Effector memory CD8-positive, alpha-beta T cell (primary cell): Measurements from ENCODE around the gene RNF39.
"Not testable (repeated sequence)": the region's sequence is repeated elsewhere in the genome, so short reads cannot be mapped to it uniquely, and the experiment has no call there.

Source experiments
- ATAC-seq: fragments of 150-1000 bp; cut with Tn5 transposase; replicated peaks from 2 replicates; pipeline ENCODE4 v1.10.0; 2021; ENCODE audit warnings: mild to moderate bottlenecking, moderate library complexity
- DNase-seq, 3 experiments: peaks; one replicate each; pipeline ENCODE4 v3.0.0; 2021
- H3K27ac Mint-ChIP-seq, 2 donors: one replicate each; pipeline ENCODE4 v1.8.0; 2022; ENCODE audit warnings: mild to moderate bottlenecking in 2 of 2, mixed read lengths in 2 of 2, moderate library complexity in 2 of 2
- H3K27me3 Mint-ChIP-seq, 2 donors: one replicate each; pipeline ENCODE4 v1.8.0; 2022; ENCODE audit warnings: mixed read lengths in 2 of 2
- H3K36me3 Mint-ChIP-seq: one replicate; pipeline ENCODE4 v1.8.0; 2022; ENCODE audit warnings: mild to moderate bottlenecking, moderate library complexity, mixed read lengths; ENCODE audit not compliant: insufficient read depth
- H3K4me1 Mint-ChIP-seq, 2 donors: one replicate each; pipeline ENCODE4 v1.8.0; 2022; ENCODE audit warnings: low read depth in 2 of 2, mixed read lengths in 2 of 2
- H3K4me3 Mint-ChIP-seq, 2 donors: one replicate each; pipeline ENCODE4 v1.8.0; 2022; ENCODE audit warnings: mild to moderate bottlenecking in 2 of 2, mixed read lengths in 2 of 2, moderate library complexity in 2 of 2
- H3K9me3 Mint-ChIP-seq, 2 donors: one replicate each; pipeline ENCODE4 v1.8.0; 2022; ENCODE audit warnings: mixed read lengths in 2 of 2

The RNF39 gene

GRCh38 chr6:30037182-30037788, 38.3 kb downstream of the RNF39 start:
- no peaks in the 10 kb centered on the region for H3K9me3 Mint-ChIP-seq
- H3K36me3 Mint-ChIP-seq: no peaks in the 10 kb centered on the region
- H3K27me3 Mint-ChIP-seq: no peaks in the 10 kb centered on the region
- H3K4me3 Mint-ChIP-seq: no peak overlapping the region
- H3K27ac Mint-ChIP-seq: peak overlapping the region in 1 of 2 donors; percentile 4
- ATAC-seq (peak; percentile 41), DNase-seq (no peak)
- peaks cover 0 to 2% of the 10 kb centered on the region in 2 donors for H3K4me1 Mint-ChIP-seq

- no peaks in the 10 kb centered on the region for H3K4me1 Mint-ChIP-seq
- ATAC-seq: no peak
- no peak overlapping the region for H3K4me3 Mint-ChIP-seq
- H3K27me3 Mint-ChIP-seq: no peaks in the 10 kb centered on the region
- DNase-seq: no peak
- H3K36me3 Mint-ChIP-seq: no peaks in the 10 kb centered on the region
- H3K27ac Mint-ChIP-seq: peak overlapping the region in 1 of 2 donors; percentile 38
- no peaks in the 10 kb centered on the region for H3K9me3 Mint-ChIP-seq
These were observed 39.8 kb downstream of the RNF39 start for GRCh38 chr6:30035784-30036183.

GRCh38 chr6:30033440-30033839, 42.1 kb downstream of the RNF39 start:
- not testable (repeated sequence) for H3K27me3 Mint-ChIP-seq, DNase-seq, ATAC-seq, H3K4me3 Mint-ChIP-seq, H3K27ac Mint-ChIP-seq, H3K4me1 Mint-ChIP-seq, H3K36me3 Mint-ChIP-seq, H3K9me3 Mint-ChIP-seq

- no peaks in the 10 kb centered on the region for H3K4me1 Mint-ChIP-seq
- DNase-seq (no peak), ATAC-seq (no peak)
- H3K27ac Mint-ChIP-seq: no peak overlapping the region
- H3K36me3 Mint-ChIP-seq: peaks cover 2% of the 10 kb centered on the region
- H3K9me3 Mint-ChIP-seq: no peaks in the 10 kb centered on the region
- H3K27me3 Mint-ChIP-seq: no peaks in the 10 kb centered on the region
- no peak overlapping the region for H3K4me3 Mint-ChIP-seq
These were observed 44.2 kb downstream of the RNF39 start for GRCh38 chr6:30031381-30031780.

- DNase-seq (no peak), ATAC-seq (no peak)
- H3K4me3 Mint-ChIP-seq: no peak overlapping the region
- peaks cover 2% of the 10 kb centered on the region for H3K36me3 Mint-ChIP-seq
- H3K27me3 Mint-ChIP-seq: no peaks in the 10 kb centered on the region
- no peaks in the 10 kb centered on the region for H3K9me3 Mint-ChIP-seq
- no peaks in the 10 kb centered on the region for H3K4me1 Mint-ChIP-seq
- no peak overlapping the region for H3K27ac Mint-ChIP-seq
These were observed 46.0 kb downstream of the RNF39 start for GRCh38 chr6:30029588-30029987.

- Mint-ChIP-seq H3K36me3 (peaks cover 2% of the 10 kb centered on the region), H3K4me1 (no peaks in the 10 kb centered on the region), H3K9me3 (no peaks in the 10 kb centered on the region), H3K27me3 (no peaks in the 10 kb centered on the region), H3K27ac (no peak overlapping the region), H3K4me3 (no peak overlapping the region)
- ATAC-seq: no peak
- DNase-seq: no peak
These were observed 50.4 kb downstream of the RNF39 start for GRCh38 chr6:30025186-30025585.

GRCh38 chr6:30022712-30023111, 52.9 kb downstream of the RNF39 start:
- H3K4me3 Mint-ChIP-seq: not testable (repeated sequence)

GRCh38 chr6:30022189-30022588, 53.4 kb downstream of the RNF39 start:
- no peaks in the 10 kb centered on the region for H3K27me3 Mint-ChIP-seq
- no peak overlapping the region for H3K27ac Mint-ChIP-seq
- H3K36me3 Mint-ChIP-seq: peaks cover 2% of the 10 kb centered on the region
- H3K4me3 Mint-ChIP-seq: no peak overlapping the region
- ATAC-seq (no peak), DNase-seq (no peak)
- H3K9me3 Mint-ChIP-seq: no peaks in the 10 kb centered on the region
- H3K4me1 Mint-ChIP-seq: no peaks in the 10 kb centered on the region

More at GRCh38 chr6:30022712-30023111, 52.9 kb downstream of the RNF39 start:
- H3K36me3 Mint-ChIP-seq, DNase-seq, H3K9me3 Mint-ChIP-seq, H3K27ac Mint-ChIP-seq, H3K4me1 Mint-ChIP-seq, ATAC-seq, H3K27me3 Mint-ChIP-seq: not testable (repeated sequence)

- no peaks in the 10 kb centered on the region for H3K27me3 Mint-ChIP-seq
- no peak for ATAC-seq
These were observed 54.9 kb downstream of the RNF39 start for GRCh38 chr6:30020626-30021025.

More at GRCh38 chr6:30020626-30021025, 54.9 kb downstream of the RNF39 start:
- DNase-seq: no peak
- Mint-ChIP-seq H3K4me3 (no peak overlapping the region), H3K9me3 (no peaks in the 10 kb centered on the region), H3K36me3 (no peaks in the 10 kb centered on the region), H3K27ac (no peak overlapping the region), H3K4me1 (no peaks in the 10 kb centered on the region)
